Measurements from ENCODE around the gene SLC37A2. TPM values are rescaled to one million over a fixed set of nuclear protein-coding genes. Genes with fewer than 3 reads are reported as not detected.
"Not testable (repeated sequence)": the region's sequence is repeated elsewhere in the genome, so short reads cannot be mapped to it uniquely, and the experiment has no call there.

Gene SLC37A2
- total and polyA plus RNA-seq, 8 donors: 2.2 to 42.5 (median 3.2) TPM

- TF ChIP-seq CTCF (IDR thresholded peaks at IDR 0.05): no peak
- DNase-seq (peak in 1 of 4 donors; percentile 59), ATAC-seq (no peak)
- peaks cover 0 to 6% of the 10 kb centered on the region in 2 donors for H3K27me3 ChIP-seq
- H3K9me3 ChIP-seq: no peaks in the 10 kb centered on the region
- H3K27ac ChIP-seq: no peak overlapping the region
- peaks cover 0 to 4% of the 10 kb centered on the region in 2 donors for H3K4me1 ChIP-seq
- H3K36me3 ChIP-seq: no peaks in the 10 kb centered on the region
- intact Hi-C loops (cut with DNase I): no loop called here
- H3K4me3 ChIP-seq: no peak overlapping the region
Measured at GRCh38 chr11:125088576-125089455, 25.7 kb downstream of the SLC37A2 start.

GRCh38 chr11:125089481-125089880 is 26.4 kb downstream of the SLC37A2 start:
- DNase-seq: peak in 1 of 4 donors; percentile 72
- H3K27me3 ChIP-seq; H3K27ac ChIP-seq; ATAC-seq; H3K4me3 ChIP-seq; H3K9me3 ChIP-seq; H3K4me1 ChIP-seq; intact Hi-C loops (cut with DNase I); H3K36me3 ChIP-seq: not testable (repeated sequence)

GRCh38 chr11:125090151-125090550 is 27.0 kb downstream of the SLC37A2 start:
- H3K36me3 ChIP-seq, H3K4me1 ChIP-seq, H3K9me3 ChIP-seq, H3K27me3 ChIP-seq, H3K4me3 ChIP-seq, H3K27ac ChIP-seq, ATAC-seq, DNase-seq: not testable (repeated sequence)
- intact Hi-C loops (cut with DNase I): loop anchor here in 1 of 2 donors (5.0 kb wide), 1 partner anchor 52 kb away; no protein-coding TSS in a partner anchor

GRCh38 chr11:125090816-125091215 is 27.7 kb downstream of the SLC37A2 start:
- no peak overlapping the region for H3K27ac ChIP-seq
- H3K9me3 ChIP-seq: no peaks in the 10 kb centered on the region
- H3K27me3 ChIP-seq: no peaks in the 10 kb centered on the region
- no peak for DNase-seq
- H3K4me1 ChIP-seq: peaks cover 0 to 4% of the 10 kb centered on the region in 2 donors
- TF ChIP-seq CTCF (IDR thresholded peaks at IDR 0.05): no peak
- H3K36me3 ChIP-seq: peaks cover 0 to 8% of the 10 kb centered on the region in 2 donors
- ATAC-seq: peak; percentile 14
- no peak overlapping the region for H3K4me3 ChIP-seq
- intact Hi-C loops (cut with DNase I): loop anchor here in 1 of 2 donors (5.0 kb wide), 1 partner anchor 51 kb away; no protein-coding TSS in a partner anchor

GRCh38 chr11:125091247-125091876 is 28.3 kb downstream of the SLC37A2 start:
- peaks cover 0 to 4% of the 10 kb centered on the region in 2 donors for H3K4me1 ChIP-seq
- no peak overlapping the region for H3K27ac ChIP-seq
- ATAC-seq (peak; percentile 90), DNase-seq (peak in 2 of 4 donors; percentile 70 to 85)
- peaks cover 0 to 13% of the 10 kb centered on the region in 2 donors for H3K36me3 ChIP-seq
- no peak overlapping the region for H3K4me3 ChIP-seq
- H3K9me3 ChIP-seq: no peaks in the 10 kb centered on the region
- H3K27me3 ChIP-seq: no peaks in the 10 kb centered on the region
- peak; percentile 38 to 53 for TF ChIP-seq CTCF (IDR thresholded peaks at IDR 0.05)
- intact Hi-C loops (cut with DNase I): loop anchor here in 1 of 2 donors (5.0 kb wide), 1 partner anchor 51 kb away; no protein-coding TSS in a partner anchor

Data from left lung (tissue), 10 donors.